GM12878 (cell line): ENCODE measurements around the gene LTB4R. TPM values are rescaled to one million over a fixed set of nuclear protein-coding genes. Genes with fewer than 3 reads are reported as not detected.

ENCODE experiments used
- BHLHE40 ChIP-seq, 2 experiments: fragments of 450-650 bp in 1 of 2; IDR thresholded peaks; 2 replicates each; pipeline ENCODE4 v1.6.1; 2011 to 2017; ENCODE audit warnings: low read depth in 2 of 2, borderline replicate concordance in 1 of 2, improper control_type of control experiment in 1 of 2, low read length in 1 of 2, mild to moderate bottlenecking in 1 of 2
- CBFB ChIP-seq: IDR thresholded peaks from 2 replicates; pipeline ENCODE4 v1.6.1; 2016; ENCODE audit warnings: antibody characterized with exemption, low read depth
- CBX5 ChIP-seq: sonication (generic); IDR thresholded peaks from 2 replicates; pipeline ENCODE4 v1.6.1; 2016; ENCODE audit warnings: low read depth, moderate library complexity, mild to moderate bottlenecking, inconsistent platforms
- ETV6 ChIP-seq, 2 experiments: fragments of 450-650 bp in 1 of 2; IDR thresholded peaks in 1 of 2; conservative IDR thresholded peaks in 1 of 2; 2 replicates each; pipeline ENCODE4 v1.6.1; 2014; ENCODE audit warnings: antibody characterized with exemption in 1 of 2, borderline replicate concordance in 1 of 2, low read depth in 1 of 2, mild to moderate bottlenecking in 1 of 2, moderate library complexity in 1 of 2
- EZH2 ChIP-seq: IDR thresholded peaks from 2 replicates; pipeline ENCODE4 v1.6.1; 2012; ENCODE audit warnings: low read depth, mild to moderate bottlenecking, control low read depth, inconsistent platforms, low read length, borderline replicate concordance; ENCODE audit not compliant: control insufficient read depth
- IKZF1 ChIP-seq: fragments of 450-650 bp; conservative IDR thresholded peaks from 2 replicates; pipeline ENCODE4 v1.6.1; 2017; ENCODE audit warnings: antibody characterized with exemption, mild to moderate bottlenecking
- IKZF2 ChIP-seq, 2 experiments: fragments of 450-650 bp; IDR thresholded peaks; 2 replicates each; pipeline ENCODE4 v1.6.1; 2017; ENCODE audit warnings: mild to moderate bottlenecking in 2 of 2, moderate library complexity in 2 of 2
- MTA3 ChIP-seq: IDR thresholded peaks from 2 replicates; pipeline ENCODE4 v1.6.1; 2012; ENCODE audit warnings: low read length, inconsistent platforms, borderline replicate concordance
- MXI1 ChIP-seq: fragments of 150-350 bp; IDR thresholded peaks from 2 replicates; pipeline ENCODE4 v1.6.1; 2011; ENCODE audit warnings: low read depth, mild to moderate bottlenecking, inconsistent platforms, low read length, improper control_type of control experiment
- POU2F2 ChIP-seq: IDR thresholded peaks from 3 replicates; pipeline ENCODE4 v1.6.1; 2011; ENCODE audit warnings: low read depth, mild to moderate bottlenecking, low read length, borderline replicate concordance
- SREBF2 ChIP-seq: IDR thresholded peaks from 2 replicates; pipeline ENCODE4 v1.6.1; 2012; ENCODE audit warnings: mild to moderate bottlenecking, low read length
- TCF7 ChIP-seq: IDR thresholded peaks from 2 replicates; pipeline ENCODE4 v1.6.1; 2014; ENCODE audit warnings: antibody characterized with exemption, borderline replicate concordance
- ZNF384 ChIP-seq: IDR thresholded peaks from 2 replicates; pipeline ENCODE4 v1.6.1; 2012; ENCODE audit warnings: low read depth, mild to moderate bottlenecking, low read length, improper control_type of control experiment, borderline replicate concordance
- polyA plus RNA-seq, 11 experiments: library from polyadenylated mRNA; depleted of rRNA in 4 of 11; unstranded in 6 of 11; stranded (reverse) in 5 of 11; fragments of >200 nt; fragmentation: Nextera tagmentation in 4 of 11; fragmentation: Illumina TruSeq in 1 of 11; extraction: Ambion mirVana in 4 of 11; extraction: Trizol in 1 of 11; gene quantifications; 1 replicate in 1 of 11; 2 replicates in 10 of 11; pipeline versions ENCODE4 v1.2.1 to v1.2.3, GENCODE V29; 2011 to 2016; ENCODE audit warnings: inconsistent platforms in 2 of 11, missing spikeins in 2 of 11, low read depth in 1 of 11
- total RNA-seq, 4 experiments: library from RNA; depleted of rRNA in 3 of 4; stranded (reverse); fragments of >200 nt in 3 of 4; fragmentation: Illumina TruSeq in 1 of 4; extraction: Trizol in 1 of 4; gene quantifications; 2 replicates each; pipeline versions ENCODE4 v1.2.1 to v1.2.3, GENCODE V29; 2013 to 2021
- TF ChIP-seq, protein P1 (sequence below): fragments of 450-650 bp; IDR thresholded peaks from 2 replicates; pipeline ENCODE4 v1.6.1; 2016; ENCODE audit warnings: mild to moderate bottlenecking
- TF ChIP-seq, protein P2 (sequence below): IDR thresholded peaks from 2 replicates; pipeline ENCODE4 v1.6.1; 2012; ENCODE audit warnings: low read depth, low read length, improper control_type of control experiment
- TF ChIP-seq, protein P3 (sequence below): fragments of 450-650 bp; formaldehyde crosslinking; IDR thresholded peaks from 2 replicates; pipeline ENCODE4 v1.4.0; 2020; ENCODE audit warnings: mild to moderate bottlenecking, moderate library complexity

LTB4R gene
- total and polyA plus RNA-seq, 10 of the 15 experiments (the other 5 are each of a cell fraction or from before 2014, with no cell fraction given), result 1.2 to 14.0 (median 4.0) TPM

DNA sequence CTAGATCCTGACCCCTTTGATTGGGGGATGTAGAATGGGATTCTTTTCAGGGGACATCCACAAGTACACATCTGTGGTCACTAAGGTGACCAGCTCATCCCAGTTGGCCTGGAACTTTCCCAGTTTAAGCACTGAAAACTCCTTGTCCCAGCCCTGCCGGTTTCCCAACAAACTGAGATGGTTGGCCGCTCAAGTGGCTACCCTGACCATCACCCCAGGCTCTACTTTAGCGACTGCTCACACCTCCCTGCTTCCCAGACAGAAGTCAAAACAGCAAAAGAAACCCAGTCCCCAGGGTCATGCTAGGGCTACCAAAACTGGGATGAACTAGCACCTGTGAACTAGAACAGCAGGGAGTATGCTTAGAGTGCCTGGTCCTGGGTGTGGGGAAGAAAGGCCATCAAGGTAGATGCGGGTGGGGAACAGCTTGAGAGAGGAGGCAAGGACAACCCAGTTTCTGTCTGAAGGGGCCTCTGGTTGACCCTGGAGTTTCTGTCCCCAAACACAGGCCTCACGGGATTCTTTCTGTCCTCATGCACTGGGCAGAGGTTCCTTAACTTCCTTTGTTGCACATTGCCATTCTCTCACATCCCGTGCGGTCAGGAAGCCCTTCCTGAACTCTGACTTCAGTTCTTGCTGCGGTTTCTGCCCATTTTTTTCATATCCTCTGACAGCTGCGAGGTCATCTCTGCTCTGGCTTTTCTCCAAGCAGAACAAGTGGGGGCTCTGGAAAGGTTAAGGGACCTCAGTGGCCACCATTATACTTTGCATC, 1.6 kb downstream of the LTB4R start (continued):
- TF ChIP-seq, protein P1, sequence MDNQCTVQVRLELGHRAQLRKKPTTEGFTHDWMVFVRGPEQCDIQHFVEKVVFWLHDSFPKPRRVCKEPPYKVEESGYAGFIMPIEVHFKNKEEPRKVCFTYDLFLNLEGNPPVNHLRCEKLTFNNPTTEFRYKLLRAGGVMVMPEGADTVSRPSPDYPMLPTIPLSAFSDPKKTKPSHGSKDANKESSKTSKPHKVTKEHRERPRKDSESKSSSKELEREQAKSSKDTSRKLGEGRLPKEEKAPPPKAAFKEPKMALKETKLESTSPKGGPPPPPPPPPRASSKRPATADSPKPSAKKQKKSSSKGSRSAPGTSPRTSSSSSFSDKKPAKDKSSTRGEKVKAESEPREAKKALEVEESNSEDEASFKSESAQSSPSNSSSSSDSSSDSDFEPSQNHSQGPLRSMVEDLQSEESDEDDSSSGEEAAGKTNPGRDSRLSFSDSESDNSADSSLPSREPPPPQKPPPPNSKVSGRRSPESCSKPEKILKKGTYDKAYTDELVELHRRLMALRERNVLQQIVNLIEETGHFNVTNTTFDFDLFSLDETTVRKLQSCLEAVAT, result no peak
- TF ChIP-seq ZNF384 (no peak), ETV6 (conservative IDR thresholded peaks at IDR 0.05 in 1 of 2, IDR thresholded peaks at IDR 0.05 in 1 of 2; ENCODE audit: borderline replicate concordance in 1 of 2, low read depth in 1 of 2) (0 out of 4 replicates have a peak, but pooled peaks of 1 of the 2 experiments have one; percentile 14), IKZF1 (peak; percentile 32; the same call in 1 of the 2 replicates), EZH2 (no peak), MTA3 (peak; percentile 54; the same call in 1 of the 2 replicates), IKZF2 (IDR thresholded peaks at IDR 0.05) (peak in 1 of 2 experiments; percentile 48; a peak in 1 of 4 replicates), TCF7 (no peak), BHLHE40 (IDR thresholded peaks at IDR 0.05; ENCODE audit: borderline replicate concordance in 1 of 2, low read depth in 2 of 2, low read length in 1 of 2) (peak in 1 of 2 experiments; percentile 19; a peak in 1 of 4 replicates), MXI1 (no peak), CBFB (0 out of 2 replicates have a peak, but pooled peaks have one; percentile 50), CBX5 (no peak), POU2F2 (0 out of 3 replicates have a peak, but pooled peaks have one; percentile 19), SREBF2 (no peak)
- TF ChIP-seq, protein P2, sequence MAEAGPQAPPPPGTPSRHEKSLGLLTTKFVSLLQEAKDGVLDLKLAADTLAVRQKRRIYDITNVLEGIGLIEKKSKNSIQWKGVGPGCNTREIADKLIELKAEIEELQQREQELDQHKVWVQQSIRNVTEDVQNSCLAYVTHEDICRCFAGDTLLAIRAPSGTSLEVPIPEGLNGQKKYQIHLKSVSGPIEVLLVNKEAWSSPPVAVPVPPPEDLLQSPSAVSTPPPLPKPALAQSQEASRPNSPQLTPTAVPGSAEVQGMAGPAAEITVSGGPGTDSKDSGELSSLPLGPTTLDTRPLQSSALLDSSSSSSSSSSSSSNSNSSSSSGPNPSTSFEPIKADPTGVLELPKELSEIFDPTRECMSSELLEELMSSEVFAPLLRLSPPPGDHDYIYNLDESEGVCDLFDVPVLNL, result no peak
- TF ChIP-seq, protein P3, sequence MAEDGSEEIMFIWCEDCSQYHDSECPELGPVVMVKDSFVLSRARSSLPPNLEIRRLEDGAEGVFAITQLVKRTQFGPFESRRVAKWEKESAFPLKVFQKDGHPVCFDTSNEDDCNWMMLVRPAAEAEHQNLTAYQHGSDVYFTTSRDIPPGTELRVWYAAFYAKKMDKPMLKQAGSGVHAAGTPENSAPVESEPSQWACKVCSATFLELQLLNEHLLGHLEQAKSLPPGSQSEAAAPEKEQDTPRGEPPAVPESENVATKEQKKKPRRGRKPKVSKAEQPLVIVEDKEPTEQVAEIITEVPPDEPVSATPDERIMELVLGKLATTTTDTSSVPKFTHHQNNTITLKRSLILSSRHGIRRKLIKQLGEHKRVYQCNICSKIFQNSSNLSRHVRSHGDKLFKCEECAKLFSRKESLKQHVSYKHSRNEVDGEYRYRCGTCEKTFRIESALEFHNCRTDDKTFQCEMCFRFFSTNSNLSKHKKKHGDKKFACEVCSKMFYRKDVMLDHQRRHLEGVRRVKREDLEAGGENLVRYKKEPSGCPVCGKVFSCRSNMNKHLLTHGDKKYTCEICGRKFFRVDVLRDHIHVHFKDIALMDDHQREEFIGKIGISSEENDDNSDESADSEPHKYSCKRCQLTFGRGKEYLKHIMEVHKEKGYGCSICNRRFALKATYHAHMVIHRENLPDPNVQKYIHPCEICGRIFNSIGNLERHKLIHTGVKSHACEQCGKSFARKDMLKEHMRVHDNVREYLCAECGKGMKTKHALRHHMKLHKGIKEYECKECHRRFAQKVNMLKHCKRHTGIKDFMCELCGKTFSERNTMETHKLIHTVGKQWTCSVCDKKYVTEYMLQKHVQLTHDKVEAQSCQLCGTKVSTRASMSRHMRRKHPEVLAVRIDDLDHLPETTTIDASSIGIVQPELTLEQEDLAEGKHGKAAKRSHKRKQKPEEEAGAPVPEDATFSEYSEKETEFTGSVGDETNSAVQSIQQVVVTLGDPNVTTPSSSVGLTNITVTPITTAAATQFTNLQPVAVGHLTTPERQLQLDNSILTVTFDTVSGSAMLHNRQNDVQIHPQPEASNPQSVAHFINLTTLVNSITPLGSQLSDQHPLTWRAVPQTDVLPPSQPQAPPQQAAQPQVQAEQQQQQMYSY (CRISPR knock-in tag), result no peak
